Naive thymus-derived CD8-positive, alpha-beta T cell (primary cell): ENCODE results near the gene GRIK4. TPM values are rescaled to one million over a fixed set of nuclear protein-coding genes. Genes with fewer than 3 reads are reported as not detected.
"Not testable (repeated sequence)": the region's sequence is repeated elsewhere in the genome, so short reads cannot be mapped to it uniquely, and the experiment has no call there.

Source experiments
- ATAC-seq, 2 donors: fragments of 150-1000 bp; cut with Tn5 transposase in 1 of 2; sonication (Bioruptor Pico), chemical (Tn5 transposase) in 1 of 2; 1 replicate in 1 of 2; 2 replicates in 1 of 2; pipeline ENCODE4 v1.10.0; 2021; ENCODE audit warnings: mild to moderate bottlenecking in 2 of 2, moderate library complexity in 2 of 2
- POLR2A ChIA-PET: fragments of 350-600 bp; sonication (Branson Sonifier 250); formaldehyde crosslinking; loops from one replicate; lab custom pipeline; 2021; ENCODE audit warnings: antibody characterized with exemption; lab: Charles Lee
- DNase-seq, 10 donors: peaks; one replicate each; pipeline versions ENCODE4 v3.0.0 to v3.0.0-alpha.2; 2020 to 2022
- H3K27ac Mint-ChIP-seq, 10 donors: one replicate each; pipeline ENCODE4 v1.8.0; 2020 to 2022; ENCODE audit warnings: mild to moderate bottlenecking in 10 of 10, mixed read lengths in 10 of 10, moderate library complexity in 4 of 10, inconsistent platforms in 1 of 10
- H3K27me3 Mint-ChIP-seq, 5 donors: one replicate each; pipeline ENCODE4 v1.8.0; 2021 to 2022; ENCODE audit warnings: mixed read lengths in 5 of 5
- H3K36me3 Mint-ChIP-seq, 3 donors: one replicate each; pipeline ENCODE4 v1.8.0; 2020 to 2022; ENCODE audit warnings: mixed read lengths in 3 of 3, mild to moderate bottlenecking in 2 of 3, inconsistent platforms in 1 of 3
- H3K4me1 Mint-ChIP-seq, 4 donors: one replicate each; pipeline ENCODE4 v1.8.0; 2021 to 2022; ENCODE audit warnings: mixed read lengths in 4 of 4
- H3K4me3 Mint-ChIP-seq, 10 donors: one replicate each; pipeline ENCODE4 v1.8.0; 2020 to 2022; ENCODE audit warnings: mild to moderate bottlenecking in 10 of 10, mixed read lengths in 10 of 10, moderate library complexity in 6 of 10, inconsistent platforms in 1 of 10
- H3K9me3 Mint-ChIP-seq, 9 donors: one replicate each; pipeline ENCODE4 v1.8.0; 2020 to 2022; ENCODE audit warnings: mixed read lengths in 9 of 9, mild to moderate bottlenecking in 3 of 9, inconsistent platforms in 1 of 9, moderate library complexity in 1 of 9
- polyA plus RNA-seq, 3 donors: library from polyadenylated mRNA; unstranded; fragments of 300-500 nt; fragmentation: Illumina TruSeq; gene quantifications; one replicate each; pipeline ENCODE4 v1.2.3, GENCODE V29; 2021
- total RNA-seq, 8 experiments: library from RNA in 2 of 8; stranded (reverse) in 2 of 8; gene quantifications; one replicate each; pipeline ENCODE4 v1.2.3 and lab custom pipeline; 2021 to 2026

The GRIK4 gene
- total and polyA plus RNA-seq, 5 experiments from 2014 or later: not detected

DNA sequence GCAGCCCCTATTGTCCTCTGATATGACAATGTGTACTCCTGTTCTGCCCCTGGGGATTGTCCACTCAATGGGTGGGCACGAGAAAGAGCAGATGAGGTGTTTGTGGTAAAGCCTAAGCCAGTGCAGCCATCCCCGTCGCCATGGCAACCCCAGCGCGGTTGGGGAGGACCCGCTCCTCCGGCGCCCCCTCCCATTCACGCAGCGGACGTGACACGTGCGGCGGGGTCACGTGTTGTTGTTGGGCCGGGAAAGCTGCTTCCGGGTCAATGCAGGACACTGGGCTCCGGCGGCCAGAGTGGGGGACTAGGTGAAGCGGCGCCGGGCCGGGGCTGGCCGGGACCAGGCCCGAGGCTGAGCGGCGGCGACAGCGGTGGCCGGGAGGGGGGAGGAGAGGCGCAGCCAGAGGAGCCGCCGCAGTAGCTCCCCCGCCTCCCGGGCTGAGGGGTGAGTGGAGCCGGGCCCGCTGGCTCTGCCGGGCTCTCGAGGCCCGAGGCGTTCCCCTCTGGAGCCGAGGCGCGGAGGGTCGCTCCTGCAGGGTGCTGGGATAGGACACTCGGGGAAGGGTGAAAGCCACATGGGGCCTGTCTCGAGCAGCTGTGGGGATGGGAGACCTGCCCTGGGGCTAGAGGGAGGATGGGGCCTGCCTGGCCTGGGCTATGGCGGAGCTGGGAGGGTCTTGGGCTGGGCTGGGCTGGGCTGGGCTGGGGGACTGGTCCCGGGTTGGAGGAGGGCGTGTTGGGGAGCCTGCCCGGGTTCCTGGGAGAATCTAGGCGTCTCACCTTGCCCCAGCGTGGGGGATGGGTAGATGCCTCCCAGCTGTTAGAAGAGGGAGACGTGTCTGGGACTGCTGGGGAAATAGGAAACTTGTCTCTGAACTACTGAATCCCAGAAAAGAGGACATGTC is 512.6 kb downstream of the GRIK4 start, which contains the start of gene TBCEL:
TBCEL (plus strand) TSS at position 255 of the 904 bp plus-strand sequence. CDS start 21,589 bp downstream, outside the sequence.
- H3K4me3 Mint-ChIP-seq: peak within 1 kb of the TSS; percentile 80 to 95 (median 91)
- no peaks in the 10 kb centered on the region for H3K36me3 Mint-ChIP-seq
- DNase-seq (peak; percentile 65 to 95 (median 82)), ATAC-seq (peak; percentile 81 to 85)
- peaks cover 0 to 13% (median 3%) of the 10 kb centered on the region in 5 donors for H3K27me3 Mint-ChIP-seq
- H3K27ac Mint-ChIP-seq: peak within 1 kb of the TSS; percentile 83 to 97 (median 92)
- POLR2A ChIA-PET: no interaction called here
- peaks cover 18 to 45% (median 35%) of the 10 kb centered on the region in 4 donors for H3K4me1 Mint-ChIP-seq
- H3K9me3 Mint-ChIP-seq: no peaks in the 10 kb centered on the region

DNA sequence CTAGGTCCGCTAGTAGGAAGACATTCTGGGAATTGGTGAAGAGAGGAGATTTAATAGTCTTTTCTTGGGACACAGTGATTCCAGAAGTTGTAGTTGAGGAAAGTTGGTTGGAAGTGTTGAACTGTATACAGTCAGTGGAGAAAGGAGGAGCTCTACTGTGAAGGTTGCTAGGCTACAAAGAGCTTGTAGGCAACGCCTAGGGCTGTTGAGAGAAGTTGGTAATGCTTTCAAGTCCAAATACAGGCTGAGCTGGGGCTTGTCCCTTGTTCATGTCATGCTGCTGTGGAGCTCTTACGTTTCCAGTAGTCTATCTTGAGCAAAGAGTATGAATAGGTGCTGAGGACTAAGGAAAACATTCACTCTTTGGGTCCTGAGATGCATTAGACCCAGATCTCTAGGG is 513.4 kb downstream of the GRIK4 start:
- H3K27ac Mint-ChIP-seq: peak overlapping the region; percentile 63 to 97 (median 88)
- no peaks in the 10 kb centered on the region for H3K9me3 Mint-ChIP-seq
- peaks cover 21 to 51% (median 43%) of the 10 kb centered on the region in 4 donors for H3K4me1 Mint-ChIP-seq
- DNase-seq: peak in 3 of 10 donors; percentile 5 to 19 (median 10)
- peak overlapping the region; percentile 80 to 95 (median 91) for H3K4me3 Mint-ChIP-seq
- peak; percentile 38 to 53 for ATAC-seq
- H3K27me3 Mint-ChIP-seq: peaks cover 0 to 5% (median 3%) of the 10 kb centered on the region in 5 donors
- POLR2A ChIA-PET: no interaction called here
- peaks cover 0 to 3% (median 0%) of the 10 kb centered on the region in 3 donors for H3K36me3 Mint-ChIP-seq

DNA sequence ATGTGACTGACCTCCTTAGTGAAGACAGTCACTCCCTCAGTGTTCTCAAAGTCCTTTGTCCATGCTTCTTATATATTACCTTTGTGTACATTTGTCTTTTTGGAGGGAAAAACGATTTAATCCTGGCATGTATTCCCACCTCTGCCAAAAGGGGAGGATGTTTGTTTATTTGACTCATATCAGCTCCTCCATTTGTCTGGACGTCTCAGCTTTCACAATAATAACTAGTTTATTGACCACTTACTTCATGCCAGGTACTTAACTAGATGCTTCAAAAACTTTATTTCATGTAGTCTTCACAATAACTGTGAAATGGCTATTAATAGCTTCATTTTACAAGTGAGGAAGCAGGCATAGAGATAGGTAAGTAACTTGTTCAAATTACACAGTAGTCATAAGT is 517.6 kb downstream of the GRIK4 start:
- Mint-ChIP-seq H3K9me3 (no peaks in the 10 kb centered on the region), H3K27ac (peak overlapping the region in 1 of 10 donors; percentile 32), H3K27me3 (no peaks in the 10 kb centered on the region), H3K4me3 (no peak overlapping the region), H3K36me3 (peaks cover 0 to 4% (median 2%) of the 10 kb centered on the region in 3 donors), H3K4me1 (peaks cover 21 to 45% (median 40%) of the 10 kb centered on the region in 4 donors)
- DNase-seq (no peak), ATAC-seq (no peak)
- POLR2A ChIA-PET: no interaction called here

DNA sequence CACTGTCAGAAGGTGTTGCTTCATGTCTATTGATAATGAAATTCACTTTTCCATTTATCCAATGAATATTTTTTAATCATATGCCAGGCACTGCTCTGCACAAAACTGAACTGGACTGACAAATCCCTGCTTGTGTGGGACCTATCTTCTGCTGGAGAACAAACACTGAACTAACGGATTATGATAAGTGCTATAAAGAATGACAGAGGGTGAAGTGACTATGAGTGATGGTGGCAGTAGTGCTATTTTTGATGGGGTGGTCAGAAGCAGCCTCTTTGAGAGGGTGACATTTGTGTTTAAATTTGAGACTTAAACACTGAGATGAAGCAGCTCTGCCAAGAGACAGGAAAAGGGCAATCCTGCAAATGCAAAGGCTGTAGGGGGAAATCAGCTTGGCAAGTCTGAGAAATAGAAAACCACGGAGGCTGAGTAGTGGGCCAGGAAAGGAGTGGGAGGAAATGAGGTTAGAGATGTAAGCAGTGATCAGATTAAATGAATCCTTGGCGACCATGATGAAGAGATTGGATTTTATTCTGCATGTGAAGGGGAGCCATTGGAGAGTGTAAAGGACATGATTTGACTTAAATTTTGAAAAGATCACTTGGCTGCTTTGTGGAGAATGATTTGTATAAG is 518.4 kb downstream of the GRIK4 start:
- peaks cover 16 to 37% (median 34%) of the 10 kb centered on the region in 4 donors for H3K4me1 Mint-ChIP-seq
- H3K27me3 Mint-ChIP-seq: no peaks in the 10 kb centered on the region
- peak overlapping the region in 3 of 10 donors; percentile 11 to 34 (median 14) for H3K27ac Mint-ChIP-seq
- no peaks in the 10 kb centered on the region for H3K9me3 Mint-ChIP-seq
- POLR2A ChIA-PET: no interaction called here
- DNase-seq (no peak), ATAC-seq (no peak)
- H3K4me3 Mint-ChIP-seq: no peak overlapping the region
- H3K36me3 Mint-ChIP-seq: peaks cover 0 to 4% (median 2%) of the 10 kb centered on the region in 3 donors

DNA sequence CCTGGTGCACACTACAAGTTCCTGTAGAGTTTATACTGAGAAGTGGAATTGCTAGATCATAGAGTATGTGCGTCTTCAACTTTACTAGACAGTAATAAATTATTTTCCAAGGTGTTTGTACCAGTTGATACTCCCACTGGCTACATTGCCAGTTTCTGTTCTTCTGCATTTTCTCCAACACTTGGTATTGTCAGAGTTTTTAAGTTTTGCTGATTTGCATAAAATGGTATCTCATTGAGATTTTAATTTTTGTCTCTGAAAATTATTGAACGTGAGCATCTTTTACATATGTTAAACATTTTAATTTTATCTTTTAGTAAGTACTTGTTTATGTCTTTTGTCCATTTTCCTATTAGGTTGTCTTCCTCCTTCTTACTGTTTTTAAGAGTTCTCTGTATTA is 519.6 kb downstream of the GRIK4 start:
- no peak overlapping the region for H3K27ac Mint-ChIP-seq
- no peak overlapping the region for H3K4me3 Mint-ChIP-seq
- H3K4me1 Mint-ChIP-seq: peaks cover 14 to 37% (median 30%) of the 10 kb centered on the region in 4 donors
- no peaks in the 10 kb centered on the region for H3K27me3 Mint-ChIP-seq
- ATAC-seq: no peak
- POLR2A ChIA-PET: no interaction called here
- no peaks in the 10 kb centered on the region for H3K9me3 Mint-ChIP-seq
- no peak for DNase-seq
- H3K36me3 Mint-ChIP-seq: peaks cover 0 to 4% (median 3%) of the 10 kb centered on the region in 3 donors

DNA sequence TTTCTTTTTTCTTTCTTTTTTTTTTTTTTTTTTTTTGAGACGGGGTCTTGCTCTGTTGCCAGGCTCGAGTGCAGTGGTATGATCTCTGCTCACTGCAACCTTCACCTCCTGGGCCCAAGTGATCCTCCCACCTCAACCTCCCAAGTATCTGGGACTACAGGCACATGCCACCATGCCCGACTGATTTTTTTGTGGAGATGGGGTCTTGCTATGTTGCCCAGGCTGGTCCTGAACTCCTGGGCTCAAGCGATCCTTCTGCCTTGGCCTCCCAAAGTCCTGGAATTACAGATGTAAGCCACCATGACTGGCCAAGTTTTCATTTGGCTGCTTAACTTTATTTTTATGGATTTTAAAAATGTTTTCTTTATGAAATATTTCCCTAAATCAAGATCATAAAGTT is 520.1 kb downstream of the GRIK4 start:
- H3K9me3 Mint-ChIP-seq, H3K4me3 Mint-ChIP-seq, H3K27me3 Mint-ChIP-seq, H3K27ac Mint-ChIP-seq, ATAC-seq, POLR2A ChIA-PET, DNase-seq, H3K36me3 Mint-ChIP-seq: not testable (repeated sequence)
- H3K4me1 Mint-ChIP-seq: peaks cover 16 to 39% (median 29%) of the 10 kb centered on the region in 4 donors

DNA sequence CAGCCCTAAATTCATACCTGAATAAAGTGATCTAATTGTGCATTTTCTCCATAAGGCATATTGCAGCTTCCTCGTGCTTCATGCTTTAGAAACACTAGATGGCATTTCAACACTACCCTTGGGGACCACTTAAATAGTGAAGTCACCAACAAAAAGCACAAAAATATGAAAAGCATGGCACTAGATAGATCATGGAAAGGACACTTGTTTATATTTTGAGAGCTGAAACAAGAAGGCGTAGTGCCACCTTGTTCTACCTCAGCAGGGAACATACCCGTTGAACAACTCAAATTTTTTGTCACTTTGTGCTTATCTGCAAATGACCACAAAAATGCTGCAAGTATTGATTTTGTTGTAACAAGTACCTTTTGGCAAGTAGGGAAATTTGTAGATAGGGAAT is 521.0 kb downstream of the GRIK4 start:
- H3K9me3 Mint-ChIP-seq: no peaks in the 10 kb centered on the region
- H3K27me3 Mint-ChIP-seq: no peaks in the 10 kb centered on the region
- no peak for DNase-seq
- H3K36me3 Mint-ChIP-seq: peaks cover 0 to 4% (median 4%) of the 10 kb centered on the region in 3 donors
- ATAC-seq: no peak
- POLR2A ChIA-PET: no interaction called here
- H3K4me1 Mint-ChIP-seq: peaks cover 17 to 32% (median 26%) of the 10 kb centered on the region in 4 donors
- no peak overlapping the region for H3K4me3 Mint-ChIP-seq
- H3K27ac Mint-ChIP-seq: no peak overlapping the region

DNA sequence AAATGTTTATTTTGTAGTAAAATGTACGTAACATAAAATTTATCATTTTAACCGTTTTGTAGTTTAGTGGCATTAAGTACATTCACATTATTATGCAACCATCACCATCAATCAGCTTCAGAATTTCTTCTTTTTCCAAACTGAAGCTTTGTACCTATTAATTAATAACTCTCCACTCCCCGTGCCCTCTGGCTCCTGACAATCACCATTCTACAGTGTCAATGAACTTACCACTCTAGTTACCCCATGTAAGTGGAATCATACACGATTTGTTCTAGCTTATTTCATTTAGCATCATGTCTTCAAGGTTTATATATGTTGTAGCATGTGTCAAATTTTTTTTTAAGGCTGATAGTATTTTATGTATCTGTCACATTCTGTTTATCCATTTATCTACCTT is 522.1 kb downstream of the GRIK4 start:
- Mint-ChIP-seq H3K27ac (no peak overlapping the region), H3K4me3 (no peak overlapping the region)
- POLR2A ChIA-PET: no interaction called here

DNA sequence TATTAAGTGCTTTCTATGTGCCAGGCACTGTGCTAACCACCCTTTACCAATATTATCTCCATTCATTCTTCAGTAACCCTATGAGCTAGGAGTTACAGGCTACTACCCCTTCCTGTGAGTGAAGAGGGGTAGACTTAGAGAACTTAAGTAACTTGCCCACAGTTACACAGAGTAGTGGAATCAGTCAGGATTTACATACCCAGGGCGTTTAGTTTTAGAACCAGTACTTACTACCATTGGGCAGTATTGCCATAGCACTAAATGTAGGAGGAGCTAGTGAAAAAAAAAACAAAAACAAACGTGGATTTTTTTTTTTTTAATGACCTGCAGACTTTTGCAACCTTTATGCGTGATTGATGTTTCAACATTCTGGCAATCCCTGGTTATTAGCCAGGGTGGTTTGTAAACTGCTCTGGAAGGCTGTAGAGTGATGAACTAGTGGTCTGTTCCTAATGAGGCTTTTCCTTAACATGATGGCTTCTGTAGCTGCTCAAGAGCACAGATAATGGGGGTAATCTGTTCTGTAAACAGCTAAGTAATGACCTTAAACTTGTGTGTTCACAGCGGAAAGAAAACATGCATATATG is 523.7 kb downstream of the GRIK4 start:
- no peak for ATAC-seq
- Mint-ChIP-seq H3K4me3 (no peak overlapping the region), H3K4me1 (peaks cover 19 to 27% (median 22%) of the 10 kb centered on the region in 4 donors), H3K27ac (no peak overlapping the region), H3K27me3 (no peaks in the 10 kb centered on the region), H3K9me3 (no peaks in the 10 kb centered on the region), H3K36me3 (peaks cover 0 to 9% (median 7%) of the 10 kb centered on the region in 3 donors)
- DNase-seq: no peak
- POLR2A ChIA-PET: no interaction called here

More for the DNA sequence above, 522.1 kb downstream of the GRIK4 start:
- H3K4me1 Mint-ChIP-seq: peaks cover 17 to 32% (median 26%) of the 10 kb centered on the region in 4 donors
- ATAC-seq (no peak), DNase-seq (no peak)
- H3K27me3 Mint-ChIP-seq: no peaks in the 10 kb centered on the region
- H3K36me3 Mint-ChIP-seq: peaks cover 0 to 5% (median 4%) of the 10 kb centered on the region in 3 donors
- no peaks in the 10 kb centered on the region for H3K9me3 Mint-ChIP-seq

DNA sequence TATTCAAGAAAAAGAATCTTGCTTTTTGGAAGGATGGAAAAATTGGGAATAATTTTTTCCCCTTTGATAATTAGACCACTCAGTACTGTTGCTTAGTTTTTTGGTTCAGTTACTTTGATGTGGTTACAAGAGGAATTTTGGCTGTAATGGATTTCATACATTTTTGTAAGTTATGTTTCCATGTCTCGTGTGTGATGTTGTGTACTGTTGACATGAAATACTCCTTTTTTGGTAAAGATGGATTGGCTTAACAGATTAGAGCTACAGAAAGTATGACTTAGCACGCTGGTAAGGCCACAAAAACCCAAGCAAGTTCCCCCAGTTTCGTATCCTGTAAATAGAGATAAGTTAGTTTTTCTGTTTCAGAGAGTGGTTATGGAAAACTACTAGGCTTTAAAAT is 524.2 kb downstream of the GRIK4 start:
- Mint-ChIP-seq H3K36me3 (peaks cover 0 to 9% (median 7%) of the 10 kb centered on the region in 3 donors), H3K27me3 (no peaks in the 10 kb centered on the region), H3K27ac (no peak overlapping the region), H3K4me3 (no peak overlapping the region), H3K4me1 (peaks cover 16 to 23% (median 19%) of the 10 kb centered on the region in 4 donors), H3K9me3 (no peaks in the 10 kb centered on the region)
- POLR2A ChIA-PET: no interaction called here
- ATAC-seq: no peak
- DNase-seq: no peak

DNA sequence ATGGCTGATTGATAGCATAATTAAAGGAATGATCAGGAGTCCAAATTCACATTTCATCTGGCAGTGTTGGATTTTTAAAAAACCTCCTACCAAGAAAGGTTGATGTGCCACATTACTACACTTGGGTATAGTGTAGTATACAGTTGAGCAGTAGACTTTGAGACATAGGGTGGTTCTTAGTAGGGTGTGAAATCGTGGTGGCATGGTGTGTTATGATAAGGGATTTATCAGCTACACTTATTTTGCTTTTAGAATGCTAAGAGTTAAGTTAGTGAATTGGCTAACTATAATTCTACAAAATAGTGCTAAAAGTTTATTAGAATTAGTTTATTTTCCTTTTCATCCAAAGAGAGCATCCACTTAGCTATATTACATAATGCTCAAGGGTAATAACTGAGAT is 525.5 kb downstream of the GRIK4 start:
- POLR2A ChIA-PET: no interaction called here
- ATAC-seq: no peak
- no peak overlapping the region for H3K4me3 Mint-ChIP-seq
- DNase-seq: no peak
- H3K4me1 Mint-ChIP-seq: peaks cover 18 to 23% (median 19%) of the 10 kb centered on the region in 4 donors
- peak overlapping the region in 1 of 10 donors; percentile 34 for H3K27ac Mint-ChIP-seq
- no peaks in the 10 kb centered on the region for H3K27me3 Mint-ChIP-seq
- H3K36me3 Mint-ChIP-seq: peaks cover 0 to 12% (median 7%) of the 10 kb centered on the region in 3 donors
- H3K9me3 Mint-ChIP-seq: no peaks in the 10 kb centered on the region
